Left renal cortex interstitium (tissue), 4 donors: ENCODE measurements around the gene DHDH. TPM values are rescaled to one million over a fixed set of nuclear protein-coding genes. Genes with fewer than 3 reads are reported as not detected.
"Not testable (repeated sequence)": the region's sequence is repeated elsewhere in the genome, so short reads cannot be mapped to it uniquely, and the experiment has no call there.

Experiments used
- DNase-seq, 4 donors: peaks; one replicate each; pipeline ENCODE4 v3.0.0-alpha.2; 2013; ENCODE audit warnings: low read depth in 4 of 4, low spot score in 2 of 4, missing footprints in 1 of 4
- polyA plus RNA-seq, 4 donors: library from polyadenylated mRNA; unstranded; fragments of 120-200 nt; gene quantifications; one replicate each; pipeline ENCODE4 v1.2.1, GENCODE V29; 2013; ENCODE audit not compliant: insufficient read length in 4 of 4

Gene DHDH
- polyA plus RNA-seq: 10 to 100 TPM in 1 of 4 donors, 1 to 10 TPM in 3; 6.0 to 10.3 (median 8.2) TPM

DNA sequence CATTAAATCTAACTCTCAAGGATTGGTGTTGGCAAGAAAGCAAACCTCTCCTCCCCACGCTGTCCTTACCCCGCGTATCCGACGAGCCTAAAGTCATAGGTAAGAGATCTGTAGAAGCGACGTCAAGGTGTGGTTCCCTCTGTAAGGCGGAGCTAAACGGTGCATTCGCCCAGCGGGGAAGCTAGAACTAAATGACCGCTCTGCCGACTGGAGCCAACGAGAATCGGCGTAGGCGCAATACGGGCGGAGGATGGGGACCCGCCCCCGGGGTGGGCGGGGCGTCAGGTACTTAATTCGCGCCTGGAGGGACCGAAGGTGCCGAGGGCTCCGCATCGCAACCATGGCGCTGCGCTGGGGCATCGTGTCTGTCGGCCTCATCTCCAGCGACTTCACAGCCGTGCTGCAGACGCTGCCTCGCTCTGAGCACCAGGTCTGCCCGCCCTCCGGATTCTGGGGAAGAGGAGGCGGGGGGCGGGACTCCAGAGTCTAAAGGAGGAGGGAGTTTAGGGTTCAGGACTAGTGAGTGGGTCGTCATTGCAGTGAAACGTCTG lies at the start of gene DHDH:
Gene DHDH (plus strand): TSS at position 318 of the 551 bp plus-strand sequence. CDS start 23 bp downstream, at position 341.
- DNase-seq: peak; percentile 61 to 75 (median 66)

DNA sequence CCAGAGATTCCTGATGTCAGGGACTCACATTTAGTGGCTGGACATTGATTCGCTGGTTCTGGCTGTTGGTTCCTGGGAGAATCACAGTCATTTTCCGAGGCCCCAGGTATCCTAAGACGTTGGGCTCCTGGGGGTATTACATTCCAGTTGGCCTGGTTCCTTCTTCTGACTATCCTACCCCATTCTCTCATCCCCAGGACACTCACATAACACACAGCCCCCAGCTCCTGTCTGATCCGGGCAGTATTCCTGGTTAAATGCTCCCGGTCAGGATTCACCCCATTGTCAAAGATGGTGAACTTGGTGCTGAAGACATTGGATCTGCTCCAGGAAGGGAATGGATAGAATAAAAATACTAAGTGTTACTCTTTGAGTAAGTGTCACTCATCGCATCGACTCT lies 49.8 kb upstream of the DHDH start:
- no peak for DNase-seq

DNA sequence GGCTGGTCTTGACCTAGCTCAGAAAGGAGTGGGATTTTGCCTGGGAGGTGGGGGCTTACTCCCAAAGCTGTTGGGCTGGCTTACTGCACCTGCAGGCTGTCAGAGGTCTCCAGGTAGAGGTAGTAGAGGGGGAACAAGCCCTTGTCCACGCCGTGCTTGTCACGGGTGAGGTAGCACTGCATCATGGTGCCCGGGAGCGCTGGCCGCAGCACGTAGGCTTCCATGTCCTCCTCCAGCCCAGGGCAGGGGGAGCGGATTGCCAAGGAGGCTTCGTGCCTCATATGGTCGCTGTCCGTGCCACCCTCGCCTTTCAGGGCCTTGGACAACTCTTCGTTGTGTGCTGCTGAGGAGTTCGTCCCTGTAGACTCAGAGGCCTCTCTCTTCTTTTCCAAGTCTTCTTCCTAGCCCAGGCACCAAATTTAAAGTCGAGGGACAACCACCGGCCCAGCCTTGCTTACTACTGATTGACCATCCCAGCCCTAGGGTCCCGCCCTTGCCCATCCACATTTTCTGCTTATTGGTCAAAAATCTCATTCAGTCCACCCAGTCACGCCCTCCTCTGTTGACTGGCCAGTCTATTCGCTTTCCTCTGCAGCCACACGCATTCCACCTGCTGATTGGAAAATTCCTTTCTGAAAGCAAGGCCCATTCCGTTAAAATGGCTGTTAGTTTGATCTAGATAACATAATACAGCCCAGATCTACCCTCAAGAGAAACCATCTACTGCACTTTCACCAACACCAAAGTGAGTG lies 45.5 kb upstream of the DHDH start:
- no peak for DNase-seq

DNA sequence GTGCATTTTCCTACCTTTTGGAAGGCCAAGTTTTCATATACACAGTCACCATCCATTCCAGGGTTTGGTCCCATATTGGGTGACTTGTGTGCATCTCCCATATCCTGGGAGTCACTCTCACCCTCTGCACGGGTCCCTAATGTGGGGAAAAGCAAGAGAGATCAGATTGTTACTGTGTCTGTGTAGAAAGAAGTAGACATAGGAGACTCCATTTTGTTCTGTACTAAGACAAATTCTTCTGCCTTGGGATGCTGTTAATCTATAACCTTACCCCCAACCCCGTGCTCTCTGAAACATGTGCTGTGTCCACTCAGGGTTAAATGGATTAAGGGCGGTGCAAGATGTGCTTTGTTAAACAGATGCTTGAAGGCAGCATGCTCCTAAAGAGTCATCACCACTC lies 44.0 kb upstream of the DHDH start:
- not testable (repeated sequence) for DNase-seq

DNA sequence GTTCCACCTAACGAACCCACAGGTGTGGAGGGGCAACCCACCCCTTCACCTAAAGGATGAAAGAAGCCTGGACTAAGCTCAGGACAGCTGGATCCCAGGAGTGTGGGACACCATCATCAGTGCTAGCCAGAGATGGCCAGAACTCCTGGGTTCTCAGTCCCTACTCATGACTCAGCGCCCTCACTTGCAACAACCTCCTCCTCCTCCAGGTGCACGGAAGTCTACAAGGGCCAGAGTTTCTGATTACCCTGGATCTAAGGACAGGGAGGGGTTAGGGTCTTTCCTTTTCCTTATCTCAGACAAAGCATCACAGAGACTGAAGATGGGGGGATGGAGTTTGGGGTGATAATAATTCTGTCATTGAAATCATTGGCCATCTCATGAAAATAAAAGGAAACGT lies 42.9 kb upstream of the DHDH start:
- DNase-seq: no peak

DNA sequence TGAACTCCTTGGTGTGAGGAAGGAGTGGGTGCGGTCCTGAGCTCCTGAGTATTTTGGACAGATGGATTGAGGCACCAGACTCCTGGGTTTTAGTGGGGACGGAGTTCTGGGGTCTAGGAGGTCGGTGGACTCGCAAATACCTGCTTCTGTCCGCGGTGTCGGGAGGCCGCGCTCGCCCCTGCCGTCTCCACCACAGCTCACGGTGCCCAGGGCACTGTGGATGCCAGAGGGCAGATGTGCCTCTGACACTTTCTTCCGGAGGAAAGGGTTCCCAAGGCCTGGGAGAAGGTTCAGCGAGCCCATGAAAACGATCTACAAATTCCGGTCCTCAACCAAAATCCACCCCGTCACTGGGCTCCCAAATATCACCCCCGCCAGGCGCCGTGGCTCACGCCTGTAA lies 38.3 kb upstream of the DHDH start:
- no peak for DNase-seq

DNA sequence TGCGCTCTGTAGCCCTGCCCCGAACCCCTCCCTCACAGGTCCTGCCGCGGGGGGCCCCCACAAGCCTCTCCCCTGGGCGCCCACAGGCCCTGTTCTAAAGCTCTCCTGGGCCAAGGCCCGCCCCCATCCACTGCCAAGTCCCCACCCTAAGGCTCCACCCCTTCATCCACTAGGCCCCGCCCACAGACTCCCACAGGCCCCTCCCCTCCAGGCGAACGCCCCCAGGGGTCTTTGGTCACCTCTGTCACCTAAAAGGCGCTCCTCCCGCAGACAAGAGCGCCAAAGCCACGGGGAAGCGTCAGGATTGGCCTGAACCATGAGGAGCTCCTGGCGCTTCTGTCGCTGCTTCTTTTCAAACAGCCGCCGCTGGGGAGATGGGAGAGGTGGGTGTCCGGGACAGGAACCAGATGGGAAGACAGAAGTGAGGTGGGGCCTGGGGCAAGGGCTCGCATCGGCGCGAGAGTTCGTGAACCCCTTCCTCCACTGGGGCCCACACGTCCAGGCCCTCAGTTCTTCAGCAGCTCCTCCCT lies 37.2 kb upstream of the DHDH start:
- DNase-seq: no peak

DNA sequence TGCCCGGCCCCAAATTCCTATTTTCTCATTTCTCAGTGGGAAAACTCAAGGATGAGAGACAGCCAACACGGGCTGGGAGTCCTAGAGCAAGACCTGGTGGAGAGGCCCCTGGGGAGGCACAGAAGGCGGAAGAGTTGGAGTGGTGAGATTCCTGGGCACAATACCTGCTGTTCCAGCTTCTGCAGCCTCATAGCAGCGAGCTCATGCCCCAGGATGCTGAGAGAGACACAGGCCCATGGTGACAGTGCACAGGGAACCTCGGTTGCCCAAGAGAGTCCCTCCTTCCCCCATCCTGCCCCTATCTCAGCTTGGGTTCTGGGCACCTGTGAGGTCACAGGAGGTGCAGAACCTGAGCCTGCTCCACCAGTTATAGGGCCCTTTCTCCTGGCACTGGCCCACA lies 36.3 kb upstream of the DHDH start:
- DNase-seq: no peak

DNA sequence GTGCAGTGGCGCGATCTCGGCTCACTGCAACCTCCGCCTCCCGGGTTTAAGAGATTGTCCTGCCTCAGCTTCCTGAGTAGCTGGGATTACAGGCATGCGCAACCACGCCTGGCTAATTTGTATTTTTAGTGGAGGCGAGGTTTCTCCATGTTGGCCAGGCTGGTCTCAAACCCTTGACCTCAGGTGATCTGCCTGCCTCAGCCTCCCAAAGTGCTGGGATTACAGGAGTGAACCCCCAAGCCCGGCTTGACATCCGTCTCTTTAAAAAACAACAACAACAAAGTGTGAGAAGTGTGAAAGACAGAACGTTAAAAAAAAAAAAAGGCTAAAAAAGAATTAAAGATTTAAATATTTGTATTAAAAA lies 34.1 kb upstream of the DHDH start:
- DNase-seq: not testable (repeated sequence)

DNA sequence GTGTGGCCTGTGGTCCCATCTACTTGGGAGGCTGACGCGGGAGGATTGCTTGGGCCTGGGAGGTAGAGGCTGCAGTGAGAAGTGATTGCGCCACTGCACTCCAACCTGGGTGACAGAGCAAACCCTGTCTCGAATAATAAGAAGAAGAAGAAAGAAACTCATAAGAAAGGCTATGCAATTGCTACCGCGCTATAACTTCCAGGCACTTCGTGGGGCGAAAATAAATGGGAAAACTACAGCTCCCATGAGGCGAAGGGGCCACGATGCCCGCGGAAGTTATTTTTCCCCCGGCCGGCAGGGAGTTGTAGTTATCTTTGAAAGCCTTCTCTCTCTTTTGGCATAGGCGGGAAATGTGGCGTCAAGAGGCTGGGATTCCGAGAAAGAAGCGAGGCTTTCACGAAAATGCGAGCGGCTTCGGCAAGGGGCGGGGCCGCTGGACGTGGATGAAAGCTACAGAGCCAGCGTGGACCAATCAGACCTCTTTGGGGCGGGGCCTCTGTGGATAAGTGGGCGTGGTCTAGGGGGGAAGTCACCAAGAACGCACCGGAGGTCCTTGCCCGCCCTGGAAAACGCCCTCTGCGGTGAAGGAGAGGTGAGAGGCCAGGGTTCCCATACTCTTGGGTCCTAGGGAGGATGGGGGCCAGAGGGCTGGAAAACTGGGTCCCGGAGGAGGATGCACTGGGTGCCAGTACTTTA lies 33.6 kb upstream of the DHDH start, which contains the start of gene NUCB1:
Gene NUCB1 (plus strand): TSS at position 532 of the 696 bp plus-strand sequence. CDS start 485 bp downstream, outside the sequence.
- DNase-seq: peak; percentile 95 to 99 (median 98)

DNA sequence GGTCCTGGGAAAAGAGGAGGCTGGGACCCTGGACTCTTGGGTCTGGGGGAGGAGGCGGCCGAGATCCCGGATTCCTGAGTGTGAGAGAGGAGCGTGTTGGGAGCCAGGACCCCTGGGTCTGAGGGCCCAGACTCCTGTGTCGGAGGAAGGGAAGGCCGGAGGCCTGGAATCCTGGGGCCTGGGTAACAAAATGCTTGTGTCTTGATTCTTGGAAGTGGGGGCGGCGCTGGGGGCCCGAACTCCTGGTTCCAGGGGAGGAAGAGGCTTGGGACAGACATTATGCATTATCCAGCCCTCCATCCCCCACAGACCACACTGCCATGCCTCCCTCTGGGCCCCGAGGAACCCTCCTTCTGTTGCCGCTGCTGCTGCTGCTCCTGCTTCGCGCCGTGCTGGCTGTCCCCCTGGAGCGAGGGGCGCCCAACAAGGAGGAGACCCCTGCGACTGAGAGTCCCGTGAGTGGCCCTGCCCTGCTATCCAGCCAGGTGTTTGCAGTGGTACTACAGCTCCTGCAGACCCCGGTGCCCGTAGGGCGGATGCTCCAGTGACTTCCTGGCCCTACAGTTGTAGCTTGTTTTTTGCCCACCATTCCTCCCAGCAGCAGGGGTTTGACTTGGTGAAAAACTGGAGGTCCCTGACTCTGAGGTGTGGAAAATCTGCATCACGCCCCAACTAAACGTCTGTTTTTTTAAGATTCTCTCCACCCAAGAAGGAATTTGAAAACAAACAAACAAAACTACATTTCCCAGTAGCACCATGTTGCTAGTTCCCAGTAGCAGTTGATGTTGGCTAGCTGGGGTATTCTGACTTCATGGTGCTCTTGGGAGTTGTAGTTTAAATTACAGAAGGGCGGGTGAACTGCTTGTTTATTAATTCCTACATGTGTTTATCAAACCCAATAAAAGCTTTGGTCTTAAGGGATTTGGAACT lies 32.8 kb upstream of the DHDH start:
- DNase-seq: no peak

DNA sequence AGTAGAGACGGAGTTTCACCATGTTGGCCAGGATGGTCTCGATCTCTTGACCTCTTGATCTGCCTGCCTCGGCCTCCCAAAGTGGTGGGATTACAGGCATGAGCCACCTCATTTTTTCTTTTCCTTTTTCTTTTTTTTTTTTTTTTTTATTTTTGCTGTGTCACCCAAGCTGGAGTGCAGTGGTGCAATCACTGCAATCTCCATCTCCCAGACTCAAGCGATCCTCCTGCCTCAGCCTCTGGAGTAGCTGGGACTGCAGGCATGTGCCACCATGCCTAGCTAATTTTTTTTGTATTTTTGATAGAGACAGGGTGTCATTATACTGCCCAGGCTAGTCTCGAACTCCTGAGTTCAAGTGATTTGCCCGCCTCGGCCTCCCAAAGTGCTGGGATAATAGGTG lies 31.2 kb upstream of the DHDH start:
- not testable (repeated sequence) for DNase-seq

DNA sequence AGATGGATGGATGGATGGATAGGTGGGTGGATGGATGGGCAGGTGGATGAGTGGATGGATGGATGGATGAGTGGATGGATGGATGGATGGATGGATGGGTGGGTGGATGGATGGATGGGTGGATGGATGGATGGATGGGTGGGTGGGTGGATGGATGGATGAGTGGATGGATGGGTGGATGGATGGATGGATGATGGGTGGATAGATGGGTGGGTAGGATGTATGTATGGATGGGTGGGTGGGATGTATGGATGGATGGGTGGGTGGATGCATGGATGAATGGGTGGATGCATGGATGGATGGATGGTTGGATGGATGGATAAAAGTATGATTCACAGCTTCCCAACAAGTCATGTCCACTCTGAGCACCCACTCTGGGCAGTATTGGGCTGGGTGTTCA lies 29.7 kb upstream of the DHDH start:
- not testable (repeated sequence) for DNase-seq

DNA sequence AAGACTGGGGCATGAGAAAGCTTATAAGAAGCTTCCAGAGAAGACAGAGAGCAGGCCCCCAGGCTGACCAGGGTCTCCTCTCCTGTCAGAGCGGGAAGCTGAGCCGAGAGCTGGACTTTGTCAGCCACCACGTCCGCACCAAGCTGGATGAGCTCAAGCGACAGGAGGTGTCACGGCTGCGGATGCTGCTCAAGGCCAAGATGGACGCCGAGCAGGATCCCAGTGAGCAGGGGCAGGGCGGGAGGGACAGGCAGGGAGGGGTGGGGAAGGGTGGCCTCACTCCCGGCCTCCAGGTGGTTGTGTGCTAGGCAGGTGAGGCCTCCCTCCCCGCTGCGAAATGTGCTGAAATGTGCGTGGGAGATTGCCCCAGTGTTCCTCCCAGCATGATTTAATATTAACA lies 27.8 kb upstream of the DHDH start:
- no peak for DNase-seq

DNA sequence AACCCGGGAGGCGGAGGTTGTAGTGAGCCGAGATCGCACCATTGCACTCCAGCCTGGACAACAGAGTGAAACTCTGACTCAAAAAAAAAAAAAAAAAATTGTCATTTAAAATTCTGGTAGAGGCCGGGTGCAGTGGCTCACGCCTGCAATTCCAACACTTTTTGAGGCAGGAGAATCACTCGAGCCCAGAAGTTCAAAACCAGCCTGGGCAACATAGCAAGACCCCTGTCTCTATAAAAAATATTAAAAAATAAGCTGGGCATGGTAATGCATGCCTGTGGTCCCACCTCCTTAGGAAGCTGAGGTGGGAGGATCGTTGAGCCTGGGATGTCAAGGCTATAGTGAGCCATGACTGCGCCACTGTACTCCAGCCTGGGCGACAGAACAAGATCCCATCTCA lies 27.2 kb upstream of the DHDH start:
- no peak for DNase-seq

DNA sequence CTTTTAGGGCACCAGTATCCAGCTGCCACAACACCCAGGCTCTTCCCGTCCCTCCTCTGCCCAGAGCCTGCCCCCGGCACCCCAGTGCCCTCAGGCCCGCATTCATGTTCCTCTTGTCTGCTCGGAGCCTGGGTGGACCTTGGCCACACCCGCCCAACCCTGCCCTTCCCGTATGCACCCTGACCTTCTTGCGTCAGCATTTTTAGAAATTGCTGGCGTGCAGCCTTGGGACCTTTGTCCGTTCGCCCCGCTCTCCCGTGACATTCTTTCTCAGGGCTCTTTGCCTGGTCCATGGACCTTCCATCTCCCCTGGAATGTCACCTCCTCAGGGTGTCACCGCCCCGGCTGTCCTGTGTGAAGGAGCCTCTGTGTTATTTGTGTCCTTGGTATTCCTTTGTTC lies 25.8 kb upstream of the DHDH start:
- no peak for DNase-seq

DNA sequence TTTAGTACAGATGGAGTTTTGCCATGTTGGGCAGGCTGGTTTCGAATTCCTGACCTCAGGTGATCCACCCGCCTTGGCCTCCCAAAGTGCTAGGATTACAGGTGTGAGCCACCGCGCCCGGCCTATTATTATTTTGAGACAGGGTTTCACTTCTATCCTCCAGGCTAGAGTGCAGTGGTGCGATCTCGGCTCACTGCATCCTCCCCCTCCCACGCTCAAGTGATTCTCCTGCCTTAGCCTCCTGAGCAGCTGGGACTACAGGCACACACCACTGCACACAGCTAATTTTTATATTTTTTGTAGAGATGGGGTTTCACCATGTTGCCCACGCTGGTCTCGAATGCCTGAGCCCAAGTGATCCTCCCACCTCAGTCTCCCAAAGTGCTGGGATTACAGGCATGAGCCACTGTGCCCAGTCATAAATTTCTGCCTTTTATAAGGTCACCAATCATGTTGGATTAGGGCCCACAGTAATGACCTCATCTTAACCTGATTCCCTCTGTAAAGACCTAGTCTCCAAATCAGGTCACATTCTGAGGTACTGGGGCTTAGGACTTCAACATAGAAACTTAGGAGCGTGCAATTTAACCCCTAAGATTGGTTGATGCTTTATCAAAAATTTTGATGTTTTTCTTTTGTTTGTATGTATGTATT lies 23.9 kb upstream of the DHDH start:
- DNase-seq: not testable (repeated sequence)

DNA sequence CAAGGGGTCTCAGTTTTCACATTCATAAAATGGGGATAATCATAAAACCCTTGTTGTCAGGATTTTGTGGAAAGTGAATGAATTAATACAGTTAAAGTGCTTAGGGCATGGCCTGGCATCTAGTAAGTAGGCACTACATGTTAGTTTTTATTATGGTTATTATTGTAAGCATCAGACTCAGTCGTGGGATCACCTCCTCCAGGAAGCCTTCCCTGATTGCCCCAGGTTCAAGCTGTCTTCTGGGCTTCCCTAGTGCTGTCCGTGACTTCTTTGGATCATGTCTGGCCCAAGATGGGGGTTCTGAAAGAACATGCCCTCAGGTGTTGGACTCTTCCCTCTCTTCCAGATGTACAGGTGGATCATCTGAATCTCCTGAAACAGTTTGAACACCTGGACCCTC lies 22.7 kb upstream of the DHDH start:
- DNase-seq: no peak

DNA sequence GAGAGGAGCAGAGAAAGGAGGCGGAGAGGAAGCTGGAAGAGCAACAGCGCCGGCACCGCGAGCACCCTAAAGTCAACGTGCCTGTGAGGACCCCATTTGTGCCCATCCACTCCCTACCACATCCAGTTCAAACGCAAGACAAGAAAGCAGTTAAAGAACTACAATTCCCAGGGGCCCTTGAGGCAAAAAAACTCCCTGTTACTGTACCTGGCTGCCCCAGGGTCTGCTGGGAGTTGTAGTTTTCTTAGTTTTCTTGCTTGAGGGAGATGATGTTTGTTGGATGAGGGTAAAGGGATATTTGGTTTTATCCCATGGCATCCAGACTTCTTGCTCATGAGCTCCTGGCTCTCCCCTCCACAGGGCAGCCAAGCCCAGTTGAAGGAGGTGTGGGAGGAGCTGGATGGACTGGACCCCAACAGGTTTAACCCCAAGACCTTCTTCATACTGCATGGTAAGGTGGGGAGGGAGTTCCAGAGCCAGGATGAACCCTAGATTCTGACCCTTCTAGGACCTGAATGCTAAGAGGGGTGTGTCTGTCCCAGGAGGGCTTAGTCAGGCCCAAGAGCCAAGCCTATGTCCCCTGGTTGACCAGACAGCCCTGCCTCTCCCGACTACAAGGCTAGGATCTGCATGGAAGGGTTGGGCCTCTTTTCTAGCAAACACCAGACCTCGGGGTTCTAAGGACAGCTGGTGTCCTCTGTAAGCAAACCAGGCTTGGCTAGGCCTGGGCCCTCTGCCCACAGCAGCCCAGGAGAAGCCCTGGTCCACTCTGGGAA lies 20.2 kb upstream of the DHDH start:
- DNase-seq: no peak
